WTC11 (cell line): Measurements from ENCODE around the gene IGSF9. TPM values are rescaled to one million over a fixed set of nuclear protein-coding genes. Genes with fewer than 3 reads are reported as not detected.

Experiments used
- ATAC-seq: fragments of 200-7000 bp; cut with Tn5 transposase; 2 replicates; pipeline ENCODE4 v1.10.0; 2021; ENCODE audit warnings: mild to moderate bottlenecking, moderate library complexity
- CTCF ChIA-PET: fragments of 300-600 bp; sonication (Branson Sonifier 250); formaldehyde crosslinking; loops from one replicate; lab custom pipeline; 2021; ENCODE audit warnings: antibody characterized with exemption; lab: Charles Lee
- POLR2A ChIA-PET: fragments of 350-600 bp; sonication (Branson Sonifier 250); formaldehyde crosslinking; loops from one replicate; lab custom pipeline; 2021; ENCODE audit warnings: antibody characterized with exemption; lab: Charles Lee
- DNase-seq: peaks from one replicate; pipeline ENCODE4 v3.0.0; 2021; ENCODE audit warnings: low spot score
- H3K27ac Mint-ChIP-seq: 2 replicates; pipeline ENCODE4 v1.8.0; 2021; ENCODE audit warnings: mixed read lengths
- H3K27me3 Mint-ChIP-seq: 2 replicates; pipeline ENCODE4 v1.8.0; 2021; ENCODE audit warnings: low read depth, mild to moderate bottlenecking, moderate library complexity, mixed read lengths
- H3K36me3 Mint-ChIP-seq: 2 replicates; pipeline ENCODE4 v1.8.0; 2021; ENCODE audit warnings: mixed read lengths
- H3K4me1 Mint-ChIP-seq: 2 replicates; pipeline ENCODE4 v1.8.0; 2022; ENCODE audit warnings: mixed read lengths
- H3K4me3 Mint-ChIP-seq: 2 replicates; pipeline ENCODE4 v1.8.0; 2021; ENCODE audit warnings: mild to moderate bottlenecking, moderate library complexity, mixed read lengths
- H3K9me3 Mint-ChIP-seq: 2 replicates; pipeline ENCODE4 v1.8.0; 2021; ENCODE audit warnings: mixed read lengths
- AFF4 ChIP-seq: sonication (generic); formaldehyde crosslinking; IDR thresholded peaks from 2 replicates; pipeline ENCODE4 v1.8.1; 2023; ENCODE audit warnings: mild to moderate bottlenecking, missing genetic modification reagents, borderline replicate concordance
- ATF2 ChIP-seq: sonication (generic); formaldehyde crosslinking; IDR thresholded peaks from 2 replicates; pipeline ENCODE4 v1.8.1; 2022; ENCODE audit warnings: low read depth, missing genetic modification reagents, borderline replicate concordance
- ATF3 ChIP-seq: sonication (generic); formaldehyde crosslinking; conservative IDR thresholded peaks from 2 replicates; pipeline ENCODE4 v1.8.1; 2022; ENCODE audit warnings: mild to moderate bottlenecking, missing genetic modification reagents
- ATF6 ChIP-seq: sonication (generic); formaldehyde crosslinking; IDR thresholded peaks from 2 replicates; pipeline ENCODE4 v1.8.1; 2023; ENCODE audit warnings: mild to moderate bottlenecking, missing genetic modification reagents
- CDX4 ChIP-seq: fragments of 250-450 bp; sonication (Bioruptor Pico); IDR thresholded peaks from 2 replicates; pipeline ENCODE4 v1.9.0; 2021; ENCODE audit warnings: moderate library complexity, mild to moderate bottlenecking, inconsistent platforms, borderline replicate concordance
- CREB1 ChIP-seq: sonication (generic); formaldehyde crosslinking; IDR thresholded peaks from 2 replicates; pipeline ENCODE4 v1.8.0; 2023; ENCODE audit warnings: mild to moderate bottlenecking, missing genetic modification reagents
- EMX1 ChIP-seq: fragments of 250-450 bp; sonication (Bioruptor Pico); IDR thresholded peaks from 2 replicates; pipeline ENCODE4 v1.8.0; 2021; ENCODE audit warnings: mild to moderate bottlenecking
- ESRRA ChIP-seq: sonication (generic); formaldehyde crosslinking; IDR thresholded peaks from 2 replicates; pipeline ENCODE4 v1.8.1; 2022; ENCODE audit warnings: mild to moderate bottlenecking, missing genetic modification reagents, borderline replicate concordance
- FOXJ3 ChIP-seq: sonication (generic); formaldehyde crosslinking; IDR thresholded peaks from 2 replicates; pipeline ENCODE4 v1.9.0; 2021; ENCODE audit warnings: missing genetic modification reagents, mild to moderate bottlenecking, borderline replicate concordance
- FOXP1 ChIP-seq: sonication (generic); formaldehyde crosslinking; IDR thresholded peaks from 2 replicates; pipeline ENCODE4 v1.8.0; 2022; ENCODE audit warnings: missing genetic modification reagents, mild to moderate bottlenecking, moderate library complexity, borderline replicate concordance
- GTF2I ChIP-seq: fragments of 250-450 bp; sonication (Bioruptor Pico); conservative IDR thresholded peaks from 2 replicates; pipeline ENCODE4 v1.4.0; 2021; ENCODE audit warnings: mild to moderate bottlenecking
- IRF2 ChIP-seq: sonication (generic); formaldehyde crosslinking; IDR thresholded peaks from 2 replicates; pipeline ENCODE4 v1.8.0; 2022; ENCODE audit warnings: low read depth, missing genetic modification reagents, borderline replicate concordance
- SOX15 ChIP-seq: fragments of 250-450 bp; sonication (Bioruptor Pico); IDR thresholded peaks from 2 replicates; pipeline ENCODE4 v1.9.0; 2021; ENCODE audit warnings: mild to moderate bottlenecking
- TP53 ChIP-seq: sonication (generic); formaldehyde crosslinking; IDR thresholded peaks from 2 replicates; pipeline ENCODE4 v1.8.1; 2023; ENCODE audit warnings: mild to moderate bottlenecking, missing genetic modification reagents
- USF1 ChIP-seq: sonication (generic); formaldehyde crosslinking; IDR thresholded peaks from 2 replicates; pipeline ENCODE4 v1.8.0; 2022; ENCODE audit warnings: mild to moderate bottlenecking, missing genetic modification reagents
- ZNF121 ChIP-seq: sonication (generic); formaldehyde crosslinking; IDR thresholded peaks from 2 replicates; pipeline ENCODE4 v1.8.0; 2023; ENCODE audit warnings: missing genetic modification reagents
- ZNF219 ChIP-seq: sonication (generic); formaldehyde crosslinking; IDR thresholded peaks from 2 replicates; pipeline ENCODE4 v1.8.0; 2023; ENCODE audit warnings: missing genetic modification reagents, mild to moderate bottlenecking, borderline replicate concordance
- ZNF317 ChIP-seq: sonication (generic); formaldehyde crosslinking; IDR thresholded peaks from 2 replicates; pipeline ENCODE4 v1.8.1; 2023; ENCODE audit warnings: low read depth, mild to moderate bottlenecking, moderate library complexity, missing genetic modification reagents, borderline replicate concordance
- ZNF396 ChIP-seq: fragments of 250-450 bp; sonication (Bioruptor Pico); IDR thresholded peaks from 2 replicates; pipeline ENCODE4 v1.8.0; 2021; ENCODE audit warnings: mild to moderate bottlenecking, moderate library complexity, borderline replicate concordance
- total RNA-seq: library from RNA; stranded (reverse); gene quantifications from 3 replicates; pipeline ENCODE4 v1.2.3, GENCODE V29; 2021

IGSF9 gene
- total RNA-seq, 1 experiment from 2014 or later: 16.4 TPM

- TF ChIP-seq ATF6 (CRISPR knock-in tag) (no peak), FOXP1 (no peak), EMX1 (CRISPR knock-in tag) (no peak), FOXJ3 (CRISPR knock-in tag) (no peak), AFF4 (no peak), ZNF219 (CRISPR knock-in tag) (no peak), ATF3 (CRISPR knock-in tag) (no peak), CDX4 (CRISPR knock-in tag) (no peak), IRF2 (no peak), SOX15 (no peak), GTF2I (CRISPR knock-in tag) (no peak), TP53 (CRISPR knock-in tag) (no peak), ATF2 (no peak), ESRRA (CRISPR knock-in tag) (no peak), ZNF317 (no peak), CREB1 (CRISPR knock-in tag) (no peak), ZNF121 (CRISPR knock-in tag) (no peak), ZNF396 (CRISPR knock-in tag) (no peak), USF1 (CRISPR knock-in tag) (no peak)
- TF ChIP-seq, all 79 proteins: peak for 0
- ATAC-seq (no peak), DNase-seq (no peak)
- peaks cover 13% of the 10 kb centered on the region for H3K36me3 Mint-ChIP-seq
- H3K4me1 Mint-ChIP-seq: peaks cover 29% of the 10 kb centered on the region
- no peak overlapping the region for H3K4me3 Mint-ChIP-seq
- no peak overlapping the region for H3K27ac Mint-ChIP-seq
- H3K27me3 Mint-ChIP-seq: peaks cover 18% of the 10 kb centered on the region
- ChIA-PET CTCF (interaction anchor here (0.7 to 5.9 kb wide), 11 partner anchors 13 to 135 kb away, joined by 3 to 64 read pairs (median 4); no protein-coding TSS in a partner anchor), POLR2A (interaction anchor here (1.3 kb wide), 1 partner anchor 24 kb away, joined by 8 read pairs; no protein-coding TSS in a partner anchor)
- H3K9me3 Mint-ChIP-seq: no peaks in the 10 kb centered on the region
These were observed 22.8 kb downstream of the IGSF9 start for GRCh38 chr1:159922511-159923202.
